ENCODE results near the gene IL37. TPM values are rescaled to one million over a fixed set of nuclear protein-coding genes. Genes with fewer than 3 reads are reported as not detected.

IL37 gene
- polyA plus RNA-seq, 1 donor from 2014 or later: not detected

GRCh38 chr2:112906276-112906675, 4.7 kb upstream of the IL37 start:
- H3K27ac ChIP-seq (ENCODE audit: low read length): no peak overlapping the region
- H3K4me3 ChIP-seq (ENCODE audit: low read length): no peak overlapping the region
- no peaks in the 10 kb centered on the region for H3K9me3 ChIP-seq (ENCODE audit: low read length)
- no peaks in the 10 kb centered on the region for H3K27me3 ChIP-seq (ENCODE audit: insufficient read depth, low read depth, low read length)
- H3K4me2 ChIP-seq (ENCODE audit: low read length): no peak overlapping the region
- H3K9me2 ChIP-seq (ENCODE audit: insufficient read depth, low read length): no peaks in the 10 kb centered on the region
- H4K20me1 ChIP-seq (ENCODE audit: insufficient read depth): no peaks in the 10 kb centered on the region
- no peaks in the 10 kb centered on the region for H3K79me2 ChIP-seq (replicated peaks; ENCODE audit: insufficient read depth, low read length)
- H2AFZ ChIP-seq (ENCODE audit: low read depth, low read length): no peak overlapping the region
- H3K9ac ChIP-seq (ENCODE audit: low read length): no peak overlapping the region
- no peaks in the 10 kb centered on the region for H3K36me3 ChIP-seq (ENCODE audit: insufficient read depth, low read length)
- no peak for TF ChIP-seq TAF1 (IDR thresholded peaks at IDR 0.05; ENCODE audit: low read depth)
- no peak for TF ChIP-seq EZH2 (IDR thresholded peaks at IDR 0.05; ENCODE audit: borderline replicate concordance, insufficient read depth, low read length, poor library complexity, severe bottlenecking)
- TF ChIP-seq, protein P1, sequence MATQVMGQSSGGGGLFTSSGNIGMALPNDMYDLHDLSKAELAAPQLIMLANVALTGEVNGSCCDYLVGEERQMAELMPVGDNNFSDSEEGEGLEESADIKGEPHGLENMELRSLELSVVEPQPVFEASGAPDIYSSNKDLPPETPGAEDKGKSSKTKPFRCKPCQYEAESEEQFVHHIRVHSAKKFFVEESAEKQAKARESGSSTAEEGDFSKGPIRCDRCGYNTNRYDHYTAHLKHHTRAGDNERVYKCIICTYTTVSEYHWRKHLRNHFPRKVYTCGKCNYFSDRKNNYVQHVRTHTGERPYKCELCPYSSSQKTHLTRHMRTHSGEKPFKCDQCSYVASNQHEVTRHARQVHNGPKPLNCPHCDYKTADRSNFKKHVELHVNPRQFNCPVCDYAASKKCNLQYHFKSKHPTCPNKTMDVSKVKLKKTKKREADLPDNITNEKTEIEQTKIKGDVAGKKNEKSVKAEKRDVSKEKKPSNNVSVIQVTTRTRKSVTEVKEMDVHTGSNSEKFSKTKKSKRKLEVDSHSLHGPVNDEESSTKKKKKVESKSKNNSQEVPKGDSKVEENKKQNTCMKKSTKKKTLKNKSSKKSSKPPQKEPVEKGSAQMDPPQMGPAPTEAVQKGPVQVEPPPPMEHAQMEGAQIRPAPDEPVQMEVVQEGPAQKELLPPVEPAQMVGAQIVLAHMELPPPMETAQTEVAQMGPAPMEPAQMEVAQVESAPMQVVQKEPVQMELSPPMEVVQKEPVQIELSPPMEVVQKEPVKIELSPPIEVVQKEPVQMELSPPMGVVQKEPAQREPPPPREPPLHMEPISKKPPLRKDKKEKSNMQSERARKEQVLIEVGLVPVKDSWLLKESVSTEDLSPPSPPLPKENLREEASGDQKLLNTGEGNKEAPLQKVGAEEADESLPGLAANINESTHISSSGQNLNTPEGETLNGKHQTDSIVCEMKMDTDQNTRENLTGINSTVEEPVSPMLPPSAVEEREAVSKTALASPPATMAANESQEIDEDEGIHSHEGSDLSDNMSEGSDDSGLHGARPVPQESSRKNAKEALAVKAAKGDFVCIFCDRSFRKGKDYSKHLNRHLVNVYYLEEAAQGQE (IDR thresholded peaks at IDR 0.05; ENCODE audit: borderline replicate concordance): no peak
- no peak for TF ChIP-seq EP300 (conservative IDR thresholded peaks at IDR 0.05; ENCODE audit: poor library complexity, severe bottlenecking)
- TF ChIP-seq SMC3 (conservative IDR thresholded peaks at IDR 0.05; ENCODE audit: poor library complexity): no peak
- TF ChIP-seq, protein P2, sequence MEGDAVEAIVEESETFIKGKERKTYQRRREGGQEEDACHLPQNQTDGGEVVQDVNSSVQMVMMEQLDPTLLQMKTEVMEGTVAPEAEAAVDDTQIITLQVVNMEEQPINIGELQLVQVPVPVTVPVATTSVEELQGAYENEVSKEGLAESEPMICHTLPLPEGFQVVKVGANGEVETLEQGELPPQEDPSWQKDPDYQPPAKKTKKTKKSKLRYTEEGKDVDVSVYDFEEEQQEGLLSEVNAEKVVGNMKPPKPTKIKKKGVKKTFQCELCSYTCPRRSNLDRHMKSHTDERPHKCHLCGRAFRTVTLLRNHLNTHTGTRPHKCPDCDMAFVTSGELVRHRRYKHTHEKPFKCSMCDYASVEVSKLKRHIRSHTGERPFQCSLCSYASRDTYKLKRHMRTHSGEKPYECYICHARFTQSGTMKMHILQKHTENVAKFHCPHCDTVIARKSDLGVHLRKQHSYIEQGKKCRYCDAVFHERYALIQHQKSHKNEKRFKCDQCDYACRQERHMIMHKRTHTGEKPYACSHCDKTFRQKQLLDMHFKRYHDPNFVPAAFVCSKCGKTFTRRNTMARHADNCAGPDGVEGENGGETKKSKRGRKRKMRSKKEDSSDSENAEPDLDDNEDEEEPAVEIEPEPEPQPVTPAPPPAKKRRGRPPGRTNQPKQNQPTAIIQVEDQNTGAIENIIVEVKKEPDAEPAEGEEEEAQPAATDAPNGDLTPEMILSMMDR (IDR thresholded peaks at IDR 0.05; ENCODE audit: poor library complexity, severe bottlenecking): no peak
- TF ChIP-seq RAD21 (conservative IDR thresholded peaks at IDR 0.05): no peak
- no peak for TF ChIP-seq POLR2AphosphoS5 (IDR thresholded peaks at IDR 0.05)
- TF ChIP-seq MXI1 (conservative IDR thresholded peaks at IDR 0.05; ENCODE audit: poor library complexity, severe bottlenecking): no peak
- H3F3A ChIP-seq (ENCODE audit: insufficient read depth, low read length, poor library complexity, severe bottlenecking): no peaks in the 10 kb centered on the region

- TF ChIP-seq MXI1 (conservative IDR thresholded peaks at IDR 0.05; ENCODE audit: poor library complexity, severe bottlenecking): no peak
- TF ChIP-seq SMC3 (conservative IDR thresholded peaks at IDR 0.05; ENCODE audit: poor library complexity): no peak
- TF ChIP-seq, protein P2 (IDR thresholded peaks at IDR 0.05; ENCODE audit: poor library complexity, severe bottlenecking): no peak
- TF ChIP-seq EZH2 (IDR thresholded peaks at IDR 0.05; ENCODE audit: borderline replicate concordance, insufficient read depth, low read length, poor library complexity, severe bottlenecking): no peak
- TF ChIP-seq, protein P1 (IDR thresholded peaks at IDR 0.05; ENCODE audit: borderline replicate concordance): no peak
- TF ChIP-seq EP300 (conservative IDR thresholded peaks at IDR 0.05; ENCODE audit: poor library complexity, severe bottlenecking): no peak
- TF ChIP-seq TAF1 (IDR thresholded peaks at IDR 0.05; ENCODE audit: low read depth): no peak
- no peak for TF ChIP-seq POLR2AphosphoS5 (IDR thresholded peaks at IDR 0.05)
- TF ChIP-seq RAD21 (conservative IDR thresholded peaks at IDR 0.05): no peak
- Histone ChIP-seq H3K36me3 (ENCODE audit: insufficient read depth, low read length) (no peaks in the 10 kb centered on the region), H3K4me3 (ENCODE audit: low read length) (no peak overlapping the region), H3K9me2 (ENCODE audit: insufficient read depth, low read length) (no peaks in the 10 kb centered on the region), H4K20me1 (ENCODE audit: insufficient read depth) (no peaks in the 10 kb centered on the region), H2AFZ (ENCODE audit: low read depth, low read length) (no peak overlapping the region), H3F3A (ENCODE audit: insufficient read depth, low read length, poor library complexity, severe bottlenecking) (no peaks in the 10 kb centered on the region), H3K4me2 (ENCODE audit: low read length) (no peak overlapping the region), H3K79me2 (replicated peaks; ENCODE audit: insufficient read depth, low read length) (no peaks in the 10 kb centered on the region), H3K27ac (ENCODE audit: low read length) (no peak overlapping the region), H3K27me3 (ENCODE audit: insufficient read depth, low read depth, low read length) (no peaks in the 10 kb centered on the region), H3K9ac (ENCODE audit: low read length) (no peak overlapping the region), H3K9me3 (ENCODE audit: low read length) (no peaks in the 10 kb centered on the region)
Measured at GRCh38 chr2:112907001-112907949, 3.7 kb upstream of the IL37 start.

Data from neural cell (in vitro differentiated cells).